HepG2 (cell line): Measurements from ENCODE around the gene TET2. TPM values are rescaled to one million over a fixed set of nuclear protein-coding genes. Genes with fewer than 3 reads are reported as not detected.

Source experiments
- GLI4 ChIP-seq: sonication (generic); formaldehyde crosslinking; IDR thresholded peaks from 2 replicates; pipeline ENCODE4 v1.5.1; 2020; ENCODE audit warnings: missing genetic modification reagents, mild to moderate bottlenecking, moderate library complexity, borderline replicate concordance
- GTF2F1 ChIP-seq: fragments of 150-350 bp; IDR thresholded peaks from 2 replicates; pipeline ENCODE4 v1.6.1; 2014; ENCODE audit warnings: low read length
- KDM5A ChIP-seq: fragments of 200-600 bp; sonication (generic); IDR thresholded peaks from 2 replicates; pipeline ENCODE4 v1.7.0; 2018; ENCODE audit warnings: antibody characterized with exemption, mild to moderate bottlenecking, low read length, borderline replicate concordance
- PAWR ChIP-seq: sonication (generic); formaldehyde crosslinking; IDR thresholded peaks from 2 replicates; pipeline ENCODE4 v1.4.0; 2020; ENCODE audit warnings: missing genetic modification reagents, mild to moderate bottlenecking, borderline replicate concordance
- PRMT3 ChIP-seq: sonication (generic); formaldehyde crosslinking; IDR thresholded peaks from 2 replicates; pipeline ENCODE4 v1.8.1; 2022; ENCODE audit warnings: low read depth, mild to moderate bottlenecking, moderate library complexity, missing genetic modification reagents, borderline replicate concordance
- ZNF253 ChIP-seq: sonication (generic); formaldehyde crosslinking; IDR thresholded peaks from 2 replicates; pipeline ENCODE4 v1.8.0; 2022; ENCODE audit warnings: mild to moderate bottlenecking, missing genetic modification reagents, borderline replicate concordance
- ZNF318 ChIP-seq: sonication (generic); formaldehyde crosslinking; IDR thresholded peaks from 2 replicates; pipeline ENCODE4 v1.4.0; 2020; ENCODE audit warnings: mild to moderate bottlenecking, missing genetic modification reagents
- polyA plus RNA-seq, 8 experiments: library from polyadenylated mRNA; depleted of rRNA in 3 of 8; stranded (reverse) in 7 of 8; unstranded in 1 of 8; fragments of >200 nt; fragmentation: Illumina TruSeq in 4 of 8; extraction: Trizol in 4 of 8; gene quantifications; 2 replicates each; pipeline versions ENCODE4 v1.2.1 to v1.2.3, GENCODE V29; 2011 to 2016; ENCODE audit warnings: low read depth in 4 of 8, missing spikeins in 1 of 8, mixed read lengths in 1 of 8; ENCODE audit not compliant: insufficient read depth in 1 of 8
- total RNA-seq, 5 experiments: library from RNA; depleted of rRNA; stranded (reverse); fragments of >200 nt; fragmentation: Illumina TruSeq; extraction: Trizol; gene quantifications; 2 replicates each; pipeline ENCODE4 v1.2.3, GENCODE V29; 2016; ENCODE audit warnings: low read depth in 1 of 5

Gene TET2
- total and polyA plus RNA-seq, 2 of the 13 experiments (the other 11 are each of a cell fraction or from before 2014, with no cell fraction given): 4.7 to 4.8 TPM

GRCh38 chr4:105327222-105327621 lies 180.5 kb downstream of the TET2 start (continued):
- TF ChIP-seq ZNF318 (no peak), PRMT3 (no peak), ZNF253 (CRISPR knock-in tag) (no peak), KDM5A (no peak), PAWR (CRISPR knock-in tag) (no peak), GTF2F1 (no peak), GLI4 (no peak)
